ENCODE measurements around the gene KRTAP1-3.

The KRTAP1-3 gene

GRCh38 chr17:41010441-41010840 lies 24.2 kb downstream of the KRTAP1-3 start:
- no peak overlapping the region for H3K4me3 ChIP-seq (ENCODE audit: low read depth, low read length)
- TF ChIP-seq, protein P1, sequence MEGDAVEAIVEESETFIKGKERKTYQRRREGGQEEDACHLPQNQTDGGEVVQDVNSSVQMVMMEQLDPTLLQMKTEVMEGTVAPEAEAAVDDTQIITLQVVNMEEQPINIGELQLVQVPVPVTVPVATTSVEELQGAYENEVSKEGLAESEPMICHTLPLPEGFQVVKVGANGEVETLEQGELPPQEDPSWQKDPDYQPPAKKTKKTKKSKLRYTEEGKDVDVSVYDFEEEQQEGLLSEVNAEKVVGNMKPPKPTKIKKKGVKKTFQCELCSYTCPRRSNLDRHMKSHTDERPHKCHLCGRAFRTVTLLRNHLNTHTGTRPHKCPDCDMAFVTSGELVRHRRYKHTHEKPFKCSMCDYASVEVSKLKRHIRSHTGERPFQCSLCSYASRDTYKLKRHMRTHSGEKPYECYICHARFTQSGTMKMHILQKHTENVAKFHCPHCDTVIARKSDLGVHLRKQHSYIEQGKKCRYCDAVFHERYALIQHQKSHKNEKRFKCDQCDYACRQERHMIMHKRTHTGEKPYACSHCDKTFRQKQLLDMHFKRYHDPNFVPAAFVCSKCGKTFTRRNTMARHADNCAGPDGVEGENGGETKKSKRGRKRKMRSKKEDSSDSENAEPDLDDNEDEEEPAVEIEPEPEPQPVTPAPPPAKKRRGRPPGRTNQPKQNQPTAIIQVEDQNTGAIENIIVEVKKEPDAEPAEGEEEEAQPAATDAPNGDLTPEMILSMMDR (IDR thresholded peaks at IDR 0.05; ENCODE audit: borderline replicate concordance, insufficient read depth, low read depth, low read length), result no peak

- TF ChIP-seq, protein P1 (IDR thresholded peaks at IDR 0.05; ENCODE audit: borderline replicate concordance, insufficient read depth, low read depth, low read length), result no peak
- no peak overlapping the region for H3K4me3 ChIP-seq (ENCODE audit: low read depth, low read length)
Observed at GRCh38 chr17:41009936-41010335, 24.7 kb downstream of the KRTAP1-3 start.

GRCh38 chr17:41009301-41009760 lies 25.3 kb downstream of the KRTAP1-3 start:
- TF ChIP-seq, protein P1 (IDR thresholded peaks at IDR 0.05; ENCODE audit: borderline replicate concordance, insufficient read depth, low read depth, low read length), result no peak
- H3K4me3 ChIP-seq (ENCODE audit: low read depth, low read length), result no peak overlapping the region

- H3K4me3 ChIP-seq (ENCODE audit: low read depth, low read length), result no peak within 1 kb of the TSS
- TF ChIP-seq, protein P1 (IDR thresholded peaks at IDR 0.05; ENCODE audit: borderline replicate concordance, insufficient read depth, low read depth, low read length), result no peak
Observed at GRCh38 chr17:41008811-41009210, 25.9 kb downstream of the KRTAP1-3 start, which contains the start of gene KRTAP3-1. Gene KRTAP3-1, minus strand, starts transcription at chr17:41009128. Its CDS starts 54 bp downstream, at chr17:41009074.

GRCh38 chr17:41004397-41004796 lies 30.3 kb downstream of the KRTAP1-3 start:
- TF ChIP-seq, protein P1 (IDR thresholded peaks at IDR 0.05; ENCODE audit: borderline replicate concordance, insufficient read depth, low read depth, low read length), result no peak
- no peak overlapping the region for H3K4me3 ChIP-seq (ENCODE audit: low read depth, low read length)

- TF ChIP-seq, protein P1 (IDR thresholded peaks at IDR 0.05; ENCODE audit: borderline replicate concordance, insufficient read depth, low read depth, low read length), result no peak
- H3K4me3 ChIP-seq (ENCODE audit: low read depth, low read length), result no peak overlapping the region
Observed at GRCh38 chr17:41003926-41004325, 30.7 kb downstream of the KRTAP1-3 start.

GRCh38 chr17:41002814-41003213 lies 31.9 kb downstream of the KRTAP1-3 start:
- TF ChIP-seq, protein P1 (IDR thresholded peaks at IDR 0.05; ENCODE audit: borderline replicate concordance, insufficient read depth, low read depth, low read length), result no peak
- H3K4me3 ChIP-seq (ENCODE audit: low read depth, low read length), result no peak overlapping the region
